Progenitor cell of endocrine pancreas (in vitro differentiated cells): ENCODE data around the gene NOTCH3. TPM values are rescaled to one million over a fixed set of nuclear protein-coding genes. Genes with fewer than 3 reads are reported as not detected.

ENCODE experiments used
- DNase-seq: peaks from one replicate; pipeline ENCODE4 v3.0.0; 2021; ENCODE audit warnings: low spot score; ENCODE audit not compliant: unreplicated experiment
- H3K27ac Mint-ChIP-seq: 2 replicates; pipeline ENCODE4 v1.8.0; 2021; ENCODE audit warnings: mild to moderate bottlenecking, moderate library complexity, mixed read lengths
- H3K27me3 Mint-ChIP-seq: 2 replicates; pipeline ENCODE4 v1.8.0; 2021; ENCODE audit warnings: mixed read lengths
- H3K36me3 Mint-ChIP-seq: 2 replicates; pipeline ENCODE4 v1.8.0; 2022; ENCODE audit warnings: mixed read lengths; ENCODE audit not compliant: insufficient read depth
- H3K4me1 Mint-ChIP-seq: 2 replicates; pipeline ENCODE4 v1.8.0; 2021; ENCODE audit warnings: low read depth, mixed read lengths
- H3K4me3 Mint-ChIP-seq: 2 replicates; pipeline ENCODE4 v1.8.0; 2021; ENCODE audit warnings: low read depth, mild to moderate bottlenecking, moderate library complexity, mixed read lengths
- H3K9me3 Mint-ChIP-seq: 2 replicates; pipeline ENCODE4 v1.8.0; 2021; ENCODE audit warnings: low read depth, mixed read lengths
- total RNA-seq: library from RNA; stranded (reverse); gene quantifications from 2 replicates; pipeline ENCODE4 v1.2.1, GENCODE V29; 2021
- TF ChIP-seq, protein P1 (sequence below): fragments of 200-600 bp; sonication (generic); IDR thresholded peaks from one replicate; pipeline ENCODE4 v1.5.0; 2021; ENCODE audit warnings: antibody characterized with exemption, mild to moderate bottlenecking; ENCODE audit not compliant: unreplicated experiment

Gene NOTCH3
- total RNA-seq, 1 donor from 2014 or later, result 203 TPM

DNA sequence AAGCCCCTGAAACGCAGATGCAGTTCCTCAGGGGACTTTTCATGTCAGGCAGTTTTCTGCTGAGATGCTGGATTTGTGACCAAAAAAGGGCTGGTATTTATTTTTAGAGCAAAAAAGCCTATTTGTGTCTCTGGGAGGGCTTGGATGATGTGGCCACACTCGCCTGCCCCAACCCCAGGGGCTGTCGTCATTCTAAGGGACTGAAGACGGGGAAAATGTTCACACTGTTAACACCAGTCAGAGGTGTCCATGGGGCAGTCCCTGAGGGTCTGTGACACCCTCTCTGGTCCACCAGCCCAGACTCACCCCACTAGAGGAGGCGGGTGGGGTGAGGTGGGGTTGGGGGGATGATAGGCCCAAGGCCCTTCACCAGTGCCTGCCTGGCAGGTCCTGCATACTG, 47.3 kb upstream of the NOTCH3 start:
- TF ChIP-seq, protein P1, sequence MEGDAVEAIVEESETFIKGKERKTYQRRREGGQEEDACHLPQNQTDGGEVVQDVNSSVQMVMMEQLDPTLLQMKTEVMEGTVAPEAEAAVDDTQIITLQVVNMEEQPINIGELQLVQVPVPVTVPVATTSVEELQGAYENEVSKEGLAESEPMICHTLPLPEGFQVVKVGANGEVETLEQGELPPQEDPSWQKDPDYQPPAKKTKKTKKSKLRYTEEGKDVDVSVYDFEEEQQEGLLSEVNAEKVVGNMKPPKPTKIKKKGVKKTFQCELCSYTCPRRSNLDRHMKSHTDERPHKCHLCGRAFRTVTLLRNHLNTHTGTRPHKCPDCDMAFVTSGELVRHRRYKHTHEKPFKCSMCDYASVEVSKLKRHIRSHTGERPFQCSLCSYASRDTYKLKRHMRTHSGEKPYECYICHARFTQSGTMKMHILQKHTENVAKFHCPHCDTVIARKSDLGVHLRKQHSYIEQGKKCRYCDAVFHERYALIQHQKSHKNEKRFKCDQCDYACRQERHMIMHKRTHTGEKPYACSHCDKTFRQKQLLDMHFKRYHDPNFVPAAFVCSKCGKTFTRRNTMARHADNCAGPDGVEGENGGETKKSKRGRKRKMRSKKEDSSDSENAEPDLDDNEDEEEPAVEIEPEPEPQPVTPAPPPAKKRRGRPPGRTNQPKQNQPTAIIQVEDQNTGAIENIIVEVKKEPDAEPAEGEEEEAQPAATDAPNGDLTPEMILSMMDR, result no peak
- Mint-ChIP-seq H3K9me3 (no peaks in the 10 kb centered on the region), H3K27ac (peak overlapping the region; percentile 69), H3K4me1 (peaks cover 2% of the 10 kb centered on the region), H3K4me3 (no peak overlapping the region), H3K27me3 (no peaks in the 10 kb centered on the region), H3K36me3 (peaks cover 2% of the 10 kb centered on the region)
- DNase-seq, result no peak

- Mint-ChIP-seq H3K9me3 (no peaks in the 10 kb centered on the region), H3K27me3 (no peaks in the 10 kb centered on the region), H3K4me1 (peaks cover 2% of the 10 kb centered on the region), H3K4me3 (no peak overlapping the region), H3K36me3 (peaks cover 3% of the 10 kb centered on the region), H3K27ac (no peak overlapping the region)
- TF ChIP-seq, protein P1, result no peak
- DNase-seq, result no peak
Measured at GRCh38 chr19:15247107-15248014, 46.6 kb upstream of the NOTCH3 start.

- no peaks in the 10 kb centered on the region for H3K9me3 Mint-ChIP-seq
- H3K27me3 Mint-ChIP-seq, result no peaks in the 10 kb centered on the region
- no peak overlapping the region for H3K27ac Mint-ChIP-seq
- no peak for DNase-seq
- peaks cover 3% of the 10 kb centered on the region for H3K36me3 Mint-ChIP-seq
- TF ChIP-seq, protein P1, result no peak
- no peaks in the 10 kb centered on the region for H3K4me1 Mint-ChIP-seq
- no peak overlapping the region for H3K4me3 Mint-ChIP-seq
Measured at GRCh38 chr19:15246198-15246481, 45.3 kb upstream of the NOTCH3 start.

GRCh38 chr19:15245370-15246197, 44.8 kb upstream of the NOTCH3 start:
- H3K27me3 Mint-ChIP-seq, result no peaks in the 10 kb centered on the region
- peaks cover 4% of the 10 kb centered on the region for H3K36me3 Mint-ChIP-seq
- H3K4me1 Mint-ChIP-seq, result no peaks in the 10 kb centered on the region
- H3K9me3 Mint-ChIP-seq, result no peaks in the 10 kb centered on the region
- TF ChIP-seq, protein P1, result no peak
- H3K4me3 Mint-ChIP-seq, result no peak overlapping the region
- no peak for DNase-seq
- H3K27ac Mint-ChIP-seq, result no peak overlapping the region

GRCh38 chr19:15244808-15245207, 44.0 kb upstream of the NOTCH3 start:
- Mint-ChIP-seq H3K27me3 (no peaks in the 10 kb centered on the region), H3K4me3 (no peak overlapping the region), H3K36me3 (peaks cover 4% of the 10 kb centered on the region), H3K4me1 (no peaks in the 10 kb centered on the region), H3K9me3 (no peaks in the 10 kb centered on the region), H3K27ac (peak overlapping the region; percentile 85)
- DNase-seq, result no peak
- TF ChIP-seq, protein P1, result no peak
